Esophagus (tissue), 2 donors: ENCODE data around the gene CASQ2. TPM values are rescaled to one million over a fixed set of nuclear protein-coding genes. Genes with fewer than 3 reads are reported as not detected.

Experiments
- H3K27ac ChIP-seq, 2 donors: one replicate each; pipeline ENCODE4 v1.5.1; 2013; ENCODE audit warnings: low read depth in 2 of 2, mild to moderate bottlenecking in 2 of 2, inconsistent platforms in 1 of 2, low read length in 1 of 2, moderate library complexity in 1 of 2
- H3K27me3 ChIP-seq, 2 donors: one replicate each; pipeline ENCODE4 v1.6.1; 2013; ENCODE audit warnings: low read length in 2 of 2, control low read depth in 1 of 2, mild to moderate bottlenecking in 1 of 2; ENCODE audit not compliant: insufficient read depth in 2 of 2, control insufficient read depth in 1 of 2
- H3K36me3 ChIP-seq, 2 donors: one replicate each; pipeline ENCODE4 v1.6.1; 2013; ENCODE audit warnings: low read length in 1 of 2; ENCODE audit not compliant: control insufficient read depth in 2 of 2, insufficient read depth in 2 of 2
- H3K4me1 ChIP-seq, 2 donors: one replicate each; pipeline ENCODE4 v1.6.1; 2013; ENCODE audit warnings: low read length in 1 of 2; ENCODE audit not compliant: control insufficient read depth in 2 of 2, insufficient read depth in 2 of 2
- H3K4me3 ChIP-seq, 2 donors: one replicate each; pipeline ENCODE4 v1.5.1; 2013; ENCODE audit warnings: low read length in 2 of 2, mild to moderate bottlenecking in 2 of 2, low read depth in 1 of 2, moderate library complexity in 1 of 2
- H3K9me3 ChIP-seq, 2 donors: one replicate each; pipeline ENCODE4 v1.6.1; 2013; ENCODE audit warnings: mild to moderate bottlenecking in 2 of 2, low read depth in 1 of 2, low read length in 1 of 2, moderate library complexity in 1 of 2; ENCODE audit not compliant: control insufficient read depth in 2 of 2, insufficient read depth in 1 of 2
- WGBS, 2 donors: extraction: QIAGEN DNeasy Blood & Tissue Kit; methylation state at CpG; one replicate each; pipeline ENCODE4 v1.1.7; 2013; 5-methylcytosine and 5-hydroxymethylcytosine counted together
- polyA plus RNA-seq, 2 donors: library from polyadenylated mRNA; stranded (reverse); fragments of 200-250 nt; gene quantifications; one replicate each; pipeline ENCODE4 v1.2.3, GENCODE V29; 2013
- donor health status: healthy with polysubstance abuse.
- donor health status: Bipolar disorder and iron deficiency.

CASQ2 gene
- polyA plus RNA-seq, 2 donors, result 2.2 to 6.7 TPM

GRCh38 chr1:115802416-115802815 lies 33.9 kb upstream of the CASQ2 start:
- Histone ChIP-seq H3K27ac (no peak overlapping the region), H3K4me1 (no peaks in the 10 kb centered on the region), H3K36me3 (no peaks in the 10 kb centered on the region), H3K9me3 (no peaks in the 10 kb centered on the region), H3K27me3 (no peaks in the 10 kb centered on the region), H3K4me3 (no peak overlapping the region)
- whole genome bisulfite sequencing, 2 donors, result 75 to 80% methylated on average over 2 of the region's 2 CpGs

DNA sequence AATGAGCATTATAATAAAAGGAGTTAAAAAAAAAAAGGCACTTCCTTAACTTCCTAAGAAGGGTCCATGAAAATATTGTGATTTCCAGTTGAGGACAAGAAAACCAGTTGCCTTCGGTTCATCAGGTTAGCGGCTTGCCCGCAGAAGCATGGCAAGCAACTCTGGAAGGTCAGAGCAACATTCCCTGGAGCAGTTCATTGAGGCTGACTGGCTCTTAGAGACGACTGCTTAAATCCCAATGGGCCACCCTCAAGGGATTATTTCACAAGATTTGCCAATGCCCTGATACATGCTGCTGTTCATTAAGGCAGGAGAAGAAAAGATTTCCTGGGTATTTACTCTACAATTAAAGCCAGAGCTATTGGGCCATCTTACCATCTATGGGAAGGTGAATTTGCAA lies 29.0 kb upstream of the CASQ2 start:
- Histone ChIP-seq H3K9me3 (no peaks in the 10 kb centered on the region), H3K36me3 (no peaks in the 10 kb centered on the region), H3K27me3 (no peaks in the 10 kb centered on the region), H3K4me1 (peaks cover 0 to 2% of the 10 kb centered on the region in 2 donors), H3K4me3 (no peak overlapping the region), H3K27ac (no peak overlapping the region)
- 86 to 90% methylated on average over 4 of the region's 4 CpGs for WGBS, 2 donors

GRCh38 chr1:115796897-115797296 lies 28.4 kb upstream of the CASQ2 start:
- Histone ChIP-seq H3K9me3 (no peaks in the 10 kb centered on the region), H3K27ac (no peak overlapping the region), H3K36me3 (no peaks in the 10 kb centered on the region), H3K4me3 (no peak overlapping the region), H3K27me3 (no peaks in the 10 kb centered on the region), H3K4me1 (peaks cover 0 to 2% of the 10 kb centered on the region in 2 donors)
- WGBS, 2 donors, result 67 to 70% methylated on average over 5 of the region's 5 CpGs

GRCh38 chr1:115796036-115796435 lies 27.5 kb upstream of the CASQ2 start:
- no peak overlapping the region for H3K4me3 ChIP-seq
- 86% methylated on average over 6 of the region's 6 CpGs for WGBS, 2 donors
- peaks cover 0 to 6% of the 10 kb centered on the region in 2 donors for H3K4me1 ChIP-seq
- H3K9me3 ChIP-seq, result no peaks in the 10 kb centered on the region
- H3K27me3 ChIP-seq, result no peaks in the 10 kb centered on the region
- no peak overlapping the region for H3K27ac ChIP-seq
- no peaks in the 10 kb centered on the region for H3K36me3 ChIP-seq

- peaks cover 0 to 6% of the 10 kb centered on the region in 2 donors for H3K4me1 ChIP-seq
- H3K27ac ChIP-seq, result no peak overlapping the region
- H3K4me3 ChIP-seq, result no peak overlapping the region
- H3K9me3 ChIP-seq, result no peaks in the 10 kb centered on the region
- 45 to 60% methylated on average over 4 of the region's 4 CpGs for WGBS, 2 donors
- H3K36me3 ChIP-seq, result no peaks in the 10 kb centered on the region
- H3K27me3 ChIP-seq, result no peaks in the 10 kb centered on the region
Observed at GRCh38 chr1:115794976-115795639, 26.6 kb upstream of the CASQ2 start.

DNA sequence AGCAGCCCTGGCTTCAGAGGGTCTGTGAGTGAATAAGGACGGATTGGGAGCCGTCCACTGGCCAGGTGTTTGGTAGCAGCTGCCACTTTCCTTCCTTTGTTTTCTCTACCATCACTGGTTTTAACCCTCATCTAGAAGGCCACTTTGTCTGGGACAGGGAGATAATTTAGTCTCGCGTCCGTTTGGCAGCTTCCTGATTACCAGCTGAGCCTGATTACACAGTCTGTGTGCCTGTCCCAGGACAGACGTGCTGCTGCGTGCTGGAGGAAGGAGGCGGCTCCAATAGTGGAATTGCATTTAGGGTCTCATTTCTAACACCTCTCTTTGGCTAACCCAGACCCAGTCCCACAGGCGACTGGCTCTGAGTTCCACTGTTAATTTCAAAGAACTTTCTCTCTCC lies 24.6 kb upstream of the CASQ2 start:
- no peaks in the 10 kb centered on the region for H3K9me3 ChIP-seq
- H3K27ac ChIP-seq, result no peak overlapping the region
- H3K27me3 ChIP-seq, result no peaks in the 10 kb centered on the region
- 20 to 21% methylated on average over 9 of the region's 9 CpGs for WGBS, 2 donors
- no peak overlapping the region for H3K4me3 ChIP-seq
- no peaks in the 10 kb centered on the region for H3K36me3 ChIP-seq
- H3K4me1 ChIP-seq, result peaks cover 0 to 6% of the 10 kb centered on the region in 2 donors

DNA sequence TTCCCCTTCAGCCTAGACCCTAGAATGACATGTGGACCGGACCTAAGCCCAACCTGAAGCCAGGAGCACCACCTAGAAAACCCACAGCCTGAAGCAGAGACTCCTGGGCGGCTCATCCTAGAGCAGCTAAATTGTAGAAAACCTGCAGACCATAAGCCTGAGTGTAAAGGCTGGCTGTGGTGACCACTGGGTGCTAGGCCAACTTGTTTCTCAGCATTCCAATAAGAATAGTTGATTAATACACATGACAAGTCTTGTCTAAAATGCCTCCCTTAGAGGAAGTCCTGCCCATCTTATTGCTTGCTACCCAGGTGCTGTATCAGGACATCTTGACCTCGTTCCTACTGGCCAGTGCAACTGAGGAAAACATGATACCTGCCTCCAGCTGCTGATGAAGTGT lies 23.3 kb upstream of the CASQ2 start:
- Histone ChIP-seq H3K27me3 (no peaks in the 10 kb centered on the region), H3K4me1 (peaks cover 0 to 6% of the 10 kb centered on the region in 2 donors), H3K36me3 (no peaks in the 10 kb centered on the region), H3K4me3 (no peak overlapping the region), H3K9me3 (no peaks in the 10 kb centered on the region), H3K27ac (no peak overlapping the region)
- 75 to 84% methylated on average over 3 of the region's 3 CpGs for WGBS, 2 donors

DNA sequence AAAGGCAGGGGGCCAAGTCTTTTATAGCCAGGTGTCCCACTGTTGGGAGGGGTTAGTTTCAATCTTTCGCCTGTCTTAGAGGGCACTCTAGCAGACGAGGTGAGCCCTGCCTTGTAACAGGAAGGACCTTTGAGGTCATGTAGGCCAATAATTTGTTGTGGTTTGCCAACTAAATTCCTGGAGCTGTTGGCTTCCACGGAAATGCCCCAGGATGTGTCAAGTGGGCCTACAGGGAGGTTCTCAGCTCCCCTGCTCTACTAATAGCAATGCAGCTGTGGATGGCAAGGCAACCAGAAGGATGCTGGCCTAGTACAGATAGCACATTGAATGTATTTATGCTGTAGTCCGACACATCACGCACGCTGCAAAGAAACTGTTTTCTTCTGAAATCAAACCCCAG lies 22.3 kb upstream of the CASQ2 start:
- no peaks in the 10 kb centered on the region for H3K36me3 ChIP-seq
- H3K9me3 ChIP-seq, result no peaks in the 10 kb centered on the region
- no peak overlapping the region for H3K27ac ChIP-seq
- H3K4me3 ChIP-seq, result no peak overlapping the region
- no peaks in the 10 kb centered on the region for H3K27me3 ChIP-seq
- 77 to 81% methylated on average over 6 of the region's 6 CpGs for WGBS, 2 donors
- H3K4me1 ChIP-seq, result peaks cover 0 to 6% of the 10 kb centered on the region in 2 donors

DNA sequence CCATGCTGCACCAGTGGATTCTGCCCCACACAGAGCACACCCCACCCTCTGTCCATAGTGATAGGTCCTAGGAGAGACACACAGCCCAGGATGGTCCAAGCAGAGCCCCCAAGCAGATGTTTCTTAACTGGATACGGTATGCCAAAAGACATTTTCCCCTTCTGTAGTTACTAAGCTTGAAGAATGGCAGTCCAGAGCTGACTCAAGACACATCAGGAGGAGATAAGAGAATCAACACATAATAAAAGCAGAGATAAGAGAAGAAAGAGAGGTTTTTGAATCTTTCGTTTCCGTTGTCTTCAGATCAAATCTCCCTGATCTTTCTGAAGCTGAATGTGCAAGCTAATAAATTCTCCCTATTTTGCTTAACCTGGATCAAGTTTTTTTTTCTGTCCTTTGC lies 21.8 kb upstream of the CASQ2 start:
- H3K27me3 ChIP-seq, result no peaks in the 10 kb centered on the region
- H3K36me3 ChIP-seq, result no peaks in the 10 kb centered on the region
- H3K9me3 ChIP-seq, result no peaks in the 10 kb centered on the region
- no peak overlapping the region for H3K4me3 ChIP-seq
- H3K4me1 ChIP-seq, result peaks cover 0 to 6% of the 10 kb centered on the region in 2 donors
- 50 to 74% methylated on average over 3 of the region's 3 CpGs for WGBS, 2 donors
- no peak overlapping the region for H3K27ac ChIP-seq

- Histone ChIP-seq H3K4me1 (peaks cover 0 to 2% of the 10 kb centered on the region in 2 donors), H3K36me3 (no peaks in the 10 kb centered on the region), H3K4me3 (no peak overlapping the region), H3K9me3 (no peaks in the 10 kb centered on the region), H3K27me3 (no peaks in the 10 kb centered on the region), H3K27ac (peak overlapping the region in 1 of 2 donors; percentile 21)
Observed at GRCh38 chr1:115783311-115783710, 14.8 kb upstream of the CASQ2 start.
